GM12892 (cell line): ENCODE measurements around the gene ZNF70.

Experiments
- POLR2A ChIP-seq: IDR thresholded peaks from 2 replicates; pipeline ENCODE4 v1.6.1; 2011; ENCODE audit warnings: low read depth, low read length, control low read depth
- POLR2AphosphoS5 ChIP-seq: IDR thresholded peaks from 2 replicates; pipeline ENCODE4 v1.6.1; 2011; ENCODE audit warnings: low read depth, low read length, control low read depth

GRCh38 chr22:23695141-23695540, 55.8 kb downstream of the ZNF70 start:
- TF ChIP-seq POLR2A (no peak), POLR2AphosphoS5 (no peak)
